Stimulated activated memory B cell treated with anti-CD40 and anti-IgM and Interleukin-4, amounts not matched to agents 10 μg/mL and 1 μg/mL and 100 μg/mL, for 72 hours (primary cell): Measurements from ENCODE around the gene EIF3CL.
"Not testable (repeated sequence)": the region's sequence is repeated elsewhere in the genome, so short reads cannot be mapped to it uniquely, and the experiment has no call there.

Experiments
- ATAC-seq: fragments of 150-1000 bp; cut with Tn5 transposase; 2 replicates; pipeline ENCODE4 v1.10.0; 2021
- H3K27ac Mint-ChIP-seq: one replicate; pipeline ENCODE4 v1.8.0; 2022; ENCODE audit warnings: mild to moderate bottlenecking, mixed read lengths
- H3K27me3 Mint-ChIP-seq: one replicate; pipeline ENCODE4 v1.8.0; 2022; ENCODE audit warnings: mixed read lengths
- H3K36me3 Mint-ChIP-seq: one replicate; pipeline ENCODE4 v1.8.0; 2022; ENCODE audit warnings: mixed read lengths
- H3K4me1 Mint-ChIP-seq: one replicate; pipeline ENCODE4 v1.8.0; 2022; ENCODE audit warnings: mixed read lengths
- H3K4me3 Mint-ChIP-seq: one replicate; pipeline ENCODE4 v1.8.0; 2022; ENCODE audit warnings: mild to moderate bottlenecking, moderate library complexity, mixed read lengths
- H3K9me3 Mint-ChIP-seq: one replicate; pipeline ENCODE4 v1.8.0; 2022; ENCODE audit warnings: mixed read lengths

Gene EIF3CL

GRCh38 chr16:28403220-28404072 is at the start of gene EIF3CL:
Gene EIF3CL, minus strand, starts transcription at chr16:28403841. Its CDS starts 223 bp downstream, at chr16:28403618.
- H3K9me3 Mint-ChIP-seq, H3K27me3 Mint-ChIP-seq, H3K36me3 Mint-ChIP-seq, H3K4me1 Mint-ChIP-seq, H3K27ac Mint-ChIP-seq: not testable (repeated sequence)
- ATAC-seq: peak; percentile 100
- H3K4me3 Mint-ChIP-seq: peak within 1 kb of the TSS; percentile 43

GRCh38 chr16:28447081-28447480 is 43.4 kb upstream of the EIF3CL start:
- not testable (repeated sequence) for H3K9me3 Mint-ChIP-seq

DNA sequence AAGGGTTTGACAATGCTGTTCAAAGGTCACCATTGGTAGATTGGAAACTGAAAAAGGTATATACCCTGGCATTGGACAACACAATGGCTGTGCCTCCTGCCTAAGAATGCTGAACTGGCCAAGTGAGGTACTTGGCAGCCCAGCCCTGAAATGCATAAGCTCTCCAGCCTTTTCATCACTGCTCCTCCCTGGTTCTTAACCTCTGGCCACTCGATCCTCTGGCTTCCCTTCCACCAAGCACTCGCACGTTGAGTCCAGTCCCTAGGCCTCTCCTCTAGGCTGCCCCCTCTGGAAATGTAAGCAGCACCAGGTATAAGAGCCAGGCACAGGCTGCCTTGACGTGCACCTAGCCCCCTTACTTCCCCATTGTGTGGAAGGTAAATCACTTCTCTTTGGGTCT is 42.7 kb upstream of the EIF3CL start:
- not testable (repeated sequence) for ATAC-seq

More at GRCh38 chr16:28447081-28447480, 43.4 kb upstream of the EIF3CL start:
- not testable (repeated sequence) for H3K4me1 Mint-ChIP-seq, ATAC-seq, H3K27ac Mint-ChIP-seq, H3K36me3 Mint-ChIP-seq, H3K4me3 Mint-ChIP-seq, H3K27me3 Mint-ChIP-seq

GRCh38 chr16:28443943-28444342 is 40.3 kb upstream of the EIF3CL start:
- not testable (repeated sequence) for H3K36me3 Mint-ChIP-seq, ATAC-seq, H3K9me3 Mint-ChIP-seq, H3K27ac Mint-ChIP-seq, H3K27me3 Mint-ChIP-seq, H3K4me3 Mint-ChIP-seq, H3K4me1 Mint-ChIP-seq

More for the DNA sequence above, 42.7 kb upstream of the EIF3CL start:
- H3K4me3 Mint-ChIP-seq, H3K27me3 Mint-ChIP-seq, H3K9me3 Mint-ChIP-seq, H3K36me3 Mint-ChIP-seq, H3K4me1 Mint-ChIP-seq, H3K27ac Mint-ChIP-seq: not testable (repeated sequence)

GRCh38 chr16:28438899-28439298 is 35.3 kb upstream of the EIF3CL start:
- not testable (repeated sequence) for H3K4me3 Mint-ChIP-seq, H3K36me3 Mint-ChIP-seq, ATAC-seq, H3K27ac Mint-ChIP-seq, H3K4me1 Mint-ChIP-seq, H3K9me3 Mint-ChIP-seq, H3K27me3 Mint-ChIP-seq

GRCh38 chr16:28435340-28435739 is 31.7 kb upstream of the EIF3CL start:
- not testable (repeated sequence) for H3K4me3 Mint-ChIP-seq, H3K9me3 Mint-ChIP-seq, H3K27me3 Mint-ChIP-seq, H3K4me1 Mint-ChIP-seq, H3K27ac Mint-ChIP-seq, H3K36me3 Mint-ChIP-seq, ATAC-seq

DNA sequence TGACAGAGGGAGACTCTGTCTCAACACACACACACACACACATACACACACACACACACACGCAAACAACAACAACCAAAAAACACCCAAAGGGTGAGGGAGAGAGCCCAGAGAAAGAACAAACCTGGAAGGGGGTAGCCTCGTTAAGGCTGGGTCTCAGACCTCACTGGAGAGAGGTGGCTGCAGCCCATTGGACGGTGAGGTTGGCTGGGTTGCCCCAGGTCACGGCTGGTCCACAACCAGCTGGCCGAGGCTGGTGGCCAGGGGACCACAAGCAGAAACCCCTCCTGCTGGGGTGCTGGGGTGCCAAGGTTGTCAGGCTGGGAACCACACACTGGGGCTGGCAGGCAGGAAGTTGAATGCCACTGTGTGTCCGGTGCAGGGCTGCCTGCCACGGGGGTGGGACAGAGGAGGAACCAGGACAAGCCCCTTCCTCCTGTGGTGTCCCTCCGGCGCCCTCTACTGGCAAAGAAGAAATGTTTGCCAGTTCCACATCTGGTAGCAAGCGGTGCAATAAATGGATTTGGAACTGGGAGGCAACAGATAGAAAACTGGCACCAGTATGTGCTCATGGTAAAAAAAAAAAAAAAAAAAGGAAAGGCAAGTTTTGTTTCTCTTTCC is 22.5 kb upstream of the EIF3CL start:
- H3K27me3 Mint-ChIP-seq, H3K4me3 Mint-ChIP-seq, H3K36me3 Mint-ChIP-seq, H3K4me1 Mint-ChIP-seq, H3K9me3 Mint-ChIP-seq, H3K27ac Mint-ChIP-seq: not testable (repeated sequence)
- peak; percentile 96 for ATAC-seq

- H3K4me3 Mint-ChIP-seq, H3K9me3 Mint-ChIP-seq, H3K36me3 Mint-ChIP-seq, H3K27me3 Mint-ChIP-seq, H3K4me1 Mint-ChIP-seq, H3K27ac Mint-ChIP-seq, ATAC-seq: not testable (repeated sequence)
These were observed 17.6 kb upstream of the EIF3CL start for GRCh38 chr16:28421071-28421750.

- not testable (repeated sequence) for H3K36me3 Mint-ChIP-seq
These were observed 13.4 kb upstream of the EIF3CL start for GRCh38 chr16:28417033-28417432.

DNA sequence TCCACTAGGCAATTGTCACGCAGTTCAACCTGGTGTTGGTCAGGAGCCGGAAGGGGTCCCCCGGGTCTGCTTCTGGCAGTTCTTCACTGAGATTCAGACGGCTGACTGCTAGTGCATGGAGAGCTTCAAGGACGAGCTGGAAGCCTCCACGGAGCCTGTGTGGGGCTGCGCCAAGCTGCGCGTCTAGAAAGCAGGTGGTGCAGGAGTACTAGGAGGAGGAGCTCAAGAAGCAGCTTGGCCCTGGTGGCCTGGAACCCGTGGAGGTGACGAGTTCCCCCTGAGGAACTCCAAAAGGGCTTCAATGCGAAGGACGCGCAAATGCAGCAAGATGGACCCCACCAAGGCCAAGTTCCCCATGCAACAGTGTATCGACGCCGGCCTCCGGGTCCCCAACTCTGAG is 10.9 kb upstream of the EIF3CL start:
- H3K4me1 Mint-ChIP-seq, H3K4me3 Mint-ChIP-seq, H3K27ac Mint-ChIP-seq, H3K36me3 Mint-ChIP-seq, H3K9me3 Mint-ChIP-seq, ATAC-seq, H3K27me3 Mint-ChIP-seq: not testable (repeated sequence)

More at GRCh38 chr16:28417033-28417432, 13.4 kb upstream of the EIF3CL start:
- H3K27me3 Mint-ChIP-seq, H3K4me3 Mint-ChIP-seq, H3K4me1 Mint-ChIP-seq, H3K27ac Mint-ChIP-seq, H3K9me3 Mint-ChIP-seq, ATAC-seq: not testable (repeated sequence)

DNA sequence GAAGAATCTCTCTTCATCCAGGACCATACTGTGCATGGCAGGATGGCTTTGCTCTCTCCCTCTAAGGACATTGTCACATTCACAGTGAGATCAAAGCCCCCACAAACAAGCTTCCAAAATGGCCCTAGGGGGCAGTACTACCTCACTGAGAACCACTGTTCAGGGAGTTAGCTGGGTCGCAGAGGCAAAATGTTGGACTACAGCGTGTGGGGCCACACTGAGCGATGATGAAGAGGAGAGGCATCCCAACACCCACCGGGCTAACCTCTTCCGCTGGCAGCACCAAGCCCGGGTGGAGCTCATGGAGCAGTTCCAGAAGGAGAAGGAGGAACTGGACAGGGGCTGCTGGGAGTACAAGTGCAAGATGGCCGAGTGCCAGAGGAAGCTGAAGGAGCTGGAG is 9.9 kb upstream of the EIF3CL start:
- not testable (repeated sequence) for H3K36me3 Mint-ChIP-seq, H3K4me3 Mint-ChIP-seq, H3K27me3 Mint-ChIP-seq, H3K4me1 Mint-ChIP-seq, H3K27ac Mint-ChIP-seq, ATAC-seq, H3K9me3 Mint-ChIP-seq

DNA sequence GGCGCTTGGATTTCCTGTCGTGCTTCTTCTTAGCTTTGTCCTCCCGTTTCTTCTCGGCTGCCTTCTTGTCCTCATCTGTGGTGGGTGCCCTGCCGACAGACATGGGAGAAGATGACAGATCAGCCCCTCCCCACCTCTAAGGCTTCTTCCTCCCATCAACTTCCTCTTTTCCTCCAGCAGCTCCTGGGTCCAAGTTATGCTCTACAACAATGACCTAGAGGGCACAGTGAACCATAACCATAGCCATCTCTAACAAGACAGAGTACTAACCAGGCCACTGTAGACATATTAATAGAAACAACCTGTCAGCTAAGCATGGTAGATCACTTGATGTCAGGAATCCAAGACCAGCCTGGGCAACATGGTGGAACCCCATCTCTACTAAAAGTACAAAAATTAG is 11.6 kb downstream of the EIF3CL start:
- not testable (repeated sequence) for H3K9me3 Mint-ChIP-seq, H3K27ac Mint-ChIP-seq, H3K4me3 Mint-ChIP-seq, ATAC-seq, H3K27me3 Mint-ChIP-seq, H3K36me3 Mint-ChIP-seq, H3K4me1 Mint-ChIP-seq

DNA sequence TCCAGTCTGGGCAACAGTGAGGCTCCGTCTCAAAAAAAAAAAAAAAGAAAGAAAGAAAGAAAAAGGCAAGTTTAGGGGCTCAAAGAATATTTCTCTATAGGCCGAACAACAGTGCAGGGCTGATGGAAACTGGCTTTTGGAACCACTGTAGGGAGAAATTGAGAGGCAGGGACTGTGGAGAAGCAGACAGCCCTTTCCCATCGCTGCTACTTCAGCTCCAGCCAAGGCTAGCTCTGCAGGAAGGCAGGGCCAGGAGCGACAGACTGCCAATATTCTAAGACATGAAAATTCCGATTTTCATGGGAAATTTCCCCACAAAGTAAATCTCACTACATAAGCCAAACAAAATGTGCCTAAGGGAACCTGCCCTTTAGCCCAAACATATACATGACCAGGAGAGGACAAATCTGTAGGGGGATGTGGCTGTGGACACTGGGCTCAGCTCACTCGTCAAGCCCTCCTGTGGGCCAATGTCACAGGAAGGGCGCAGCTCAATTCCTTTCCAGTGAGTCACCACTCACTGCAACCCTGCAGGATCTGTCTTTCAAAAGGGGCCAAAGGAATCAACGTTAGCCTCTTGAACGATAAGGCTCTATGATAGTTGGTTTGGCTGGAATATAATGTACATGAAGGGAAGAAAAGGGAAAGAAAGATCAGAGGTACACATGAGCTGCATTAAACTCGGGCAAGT is 21.3 kb downstream of the EIF3CL start:
- not testable (repeated sequence) for H3K36me3 Mint-ChIP-seq, ATAC-seq, H3K27me3 Mint-ChIP-seq, H3K4me3 Mint-ChIP-seq, H3K9me3 Mint-ChIP-seq, H3K27ac Mint-ChIP-seq, H3K4me1 Mint-ChIP-seq

- H3K36me3 Mint-ChIP-seq, H3K9me3 Mint-ChIP-seq, ATAC-seq, H3K4me3 Mint-ChIP-seq, H3K27ac Mint-ChIP-seq, H3K4me1 Mint-ChIP-seq, H3K27me3 Mint-ChIP-seq: not testable (repeated sequence)
These were observed 25.8 kb downstream of the EIF3CL start for GRCh38 chr16:28377822-28378221.

DNA sequence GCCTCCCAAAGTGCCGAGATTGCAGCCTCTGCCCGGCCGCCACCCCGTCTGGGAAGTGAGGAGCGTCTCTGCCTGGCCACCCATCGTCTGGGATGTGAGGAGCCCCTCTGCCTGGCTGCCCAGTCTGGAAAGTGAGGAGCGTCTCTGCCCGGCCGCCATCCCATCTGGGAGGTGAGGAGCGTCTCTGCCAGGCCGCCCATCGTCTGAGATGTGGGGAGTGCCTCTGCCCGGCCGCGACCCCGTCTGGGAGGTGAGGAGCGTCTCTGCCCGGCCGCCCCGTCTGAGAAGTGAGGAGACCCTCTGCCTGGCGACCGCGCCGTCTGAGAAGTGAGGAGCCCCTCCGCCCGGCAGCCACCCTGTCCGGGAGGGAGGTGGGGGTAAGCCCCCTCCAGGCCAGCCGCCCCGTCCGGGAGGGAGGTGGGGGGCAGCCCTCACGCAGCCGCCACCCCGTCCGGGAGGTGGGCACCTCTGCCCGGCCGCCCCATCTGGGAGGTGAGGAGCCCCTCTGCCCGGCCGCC is 26.5 kb downstream of the EIF3CL start:
- not testable (repeated sequence) for H3K4me1 Mint-ChIP-seq, H3K4me3 Mint-ChIP-seq, H3K36me3 Mint-ChIP-seq, ATAC-seq, H3K9me3 Mint-ChIP-seq, H3K27ac Mint-ChIP-seq, H3K27me3 Mint-ChIP-seq
